Kidney (tissue), 14 donors: ENCODE measurements around the gene MITF. TPM values are rescaled to one million over a fixed set of nuclear protein-coding genes. Genes with fewer than 3 reads are reported as not detected.

Source experiments
- DNase-seq, 5 donors: peaks; one replicate each; pipeline ENCODE4 v3.0.0-alpha.2; 2013 to 2020
- FAIRE-seq: peaks from 2 replicates; lab custom pipeline; 2012; peaks lifted over from hg19 to GRCh38; lab: Jason Lieb, UNC
- H3K27ac ChIP-seq, 2 donors: one replicate each; pipeline ENCODE4 v1.7.0; 2013; ENCODE audit warnings: low read depth in 2 of 2, low read length in 2 of 2, inconsistent platforms in 1 of 2
- H3K27me3 ChIP-seq: one replicate; pipeline ENCODE4 v1.7.1; 2013; ENCODE audit warnings: low read length, inconsistent platforms; ENCODE audit not compliant: control insufficient read depth, insufficient read depth
- H3K36me3 ChIP-seq, 3 donors: one replicate each; pipeline versions ENCODE4 v1.7.0 to v1.7.1; 2013; ENCODE audit warnings: low read length in 3 of 3, control low read depth in 1 of 3, inconsistent platforms in 1 of 3; ENCODE audit not compliant: insufficient read depth in 3 of 3, control insufficient read depth in 2 of 3
- H3K4me1 ChIP-seq, 3 donors: one replicate each; pipeline versions ENCODE4 v1.7.0 to v1.7.1; 2013; ENCODE audit warnings: low read length in 3 of 3, inconsistent platforms in 1 of 3, low read depth in 1 of 3; ENCODE audit not compliant: control insufficient read depth in 2 of 3, insufficient read depth in 2 of 3
- H3K4me3 ChIP-seq, 3 donors: one replicate each; pipeline versions ENCODE4 v1.7.0 to v1.8.1; 2013; ENCODE audit warnings: low read length in 3 of 3, control low read depth in 1 of 3, inconsistent platforms in 1 of 3
- H3K9ac ChIP-seq, 3 donors: one replicate each; pipeline versions ENCODE4 v1.7.0 to v1.7.1; 2013; ENCODE audit warnings: low read length in 3 of 3, control low read depth in 1 of 3, inconsistent platforms in 1 of 3
- H3K9me3 ChIP-seq, 3 donors: one replicate each; pipeline versions ENCODE4 v1.7.0 to v1.7.1; 2013; ENCODE audit warnings: low read length in 3 of 3, control low read depth in 1 of 3, inconsistent platforms in 1 of 3; ENCODE audit not compliant: control insufficient read depth in 2 of 3, insufficient read depth in 1 of 3
- intact Hi-C: fragments of 100-400 bp; cut with DNase I; formaldehyde crosslinking; loops from one replicate; pipeline ENCODE4 v1.11.1; 2022
- polyA plus RNA-seq: library from polyadenylated mRNA; stranded (reverse); fragments of 350-450 nt; fragmentation: Illumina TruSeq; extraction: RNeasy Lipid Tissue Mini Kit (QIAGEN cat#74804); gene quantifications from one replicate; pipeline ENCODE4 v1.2.3, GENCODE V29; 2014; ENCODE audit warnings: low read depth, low replicate concordance; ENCODE audit not compliant: insufficient read depth
- total RNA-seq: library from RNA; stranded (reverse); fragmentation: NEBNext Ultra II Directional; extraction: Animal tissue kit (Norgen Biotek cat#: 25700); gene quantifications from one replicate; pipeline ENCODE4 v1.2.1, GENCODE V29; 2021
- TF ChIP-seq, protein P1 (sequence below): IDR thresholded peaks from 3 replicates; pipeline ENCODE4 v1.5.1; 2012; ENCODE audit warnings: mild to moderate bottlenecking, moderate library complexity, borderline replicate concordance; ENCODE audit not compliant: insufficient read depth; ENCODE audit errors: extremely low read depth
- donor health status: control.
- donor health status: control.
- donor health status: control.
- donor health status: control.
- donor health status: control.
- donor health status: DM: yes; HTN: yes; CAD: no.
- donor health status: Normal renal cell carcinoma (clear cell type).

The MITF gene
- total and polyA plus RNA-seq, 2 donors from 2014 or later: 14.1 to 52.6 TPM

DNA sequence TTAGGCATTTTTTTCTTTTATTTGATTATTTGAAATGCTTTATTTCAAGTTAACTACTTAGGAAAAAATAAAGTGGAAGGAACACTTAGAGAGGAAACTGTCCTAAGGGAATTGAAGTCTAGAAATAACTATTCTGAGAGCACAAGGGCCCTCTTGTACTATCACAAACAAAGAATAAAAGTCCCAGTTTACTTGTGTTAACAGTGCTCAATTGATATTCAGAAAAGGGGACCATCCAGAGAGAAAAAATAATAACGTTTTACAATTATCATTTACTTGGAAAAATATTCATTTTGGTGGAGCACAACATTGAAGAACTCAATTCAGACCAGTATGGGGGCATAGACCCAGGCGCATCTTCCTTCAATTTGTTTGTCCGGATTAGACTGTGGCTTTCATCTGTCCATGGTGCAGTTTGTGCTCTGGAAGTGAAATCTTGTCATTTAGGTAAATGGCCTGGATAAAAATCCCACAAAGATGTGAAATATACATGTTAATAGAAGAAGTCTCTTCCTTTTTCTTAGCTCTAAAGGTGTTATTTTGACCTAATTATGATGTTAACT, 205.7 kb downstream of the MITF start:
- no peak for FAIRE-seq
- peaks cover 0 to 18% (median 8%) of the 10 kb centered on the region in 3 donors for H3K36me3 ChIP-seq
- no peak for DNase-seq
- H3K4me1 ChIP-seq: peaks cover 0 to 3% (median 0%) of the 10 kb centered on the region in 3 donors
- no peaks in the 10 kb centered on the region for H3K27me3 ChIP-seq
- no peaks in the 10 kb centered on the region for H3K9me3 ChIP-seq
- H3K27ac ChIP-seq: no peak overlapping the region
- intact Hi-C loops: loop anchor here (5.0 kb wide), 1 partner anchor 253 kb away; no protein-coding TSS in a partner anchor
- H3K4me3 ChIP-seq: no peak overlapping the region
- no peak overlapping the region for H3K9ac ChIP-seq
- TF ChIP-seq, protein P1, sequence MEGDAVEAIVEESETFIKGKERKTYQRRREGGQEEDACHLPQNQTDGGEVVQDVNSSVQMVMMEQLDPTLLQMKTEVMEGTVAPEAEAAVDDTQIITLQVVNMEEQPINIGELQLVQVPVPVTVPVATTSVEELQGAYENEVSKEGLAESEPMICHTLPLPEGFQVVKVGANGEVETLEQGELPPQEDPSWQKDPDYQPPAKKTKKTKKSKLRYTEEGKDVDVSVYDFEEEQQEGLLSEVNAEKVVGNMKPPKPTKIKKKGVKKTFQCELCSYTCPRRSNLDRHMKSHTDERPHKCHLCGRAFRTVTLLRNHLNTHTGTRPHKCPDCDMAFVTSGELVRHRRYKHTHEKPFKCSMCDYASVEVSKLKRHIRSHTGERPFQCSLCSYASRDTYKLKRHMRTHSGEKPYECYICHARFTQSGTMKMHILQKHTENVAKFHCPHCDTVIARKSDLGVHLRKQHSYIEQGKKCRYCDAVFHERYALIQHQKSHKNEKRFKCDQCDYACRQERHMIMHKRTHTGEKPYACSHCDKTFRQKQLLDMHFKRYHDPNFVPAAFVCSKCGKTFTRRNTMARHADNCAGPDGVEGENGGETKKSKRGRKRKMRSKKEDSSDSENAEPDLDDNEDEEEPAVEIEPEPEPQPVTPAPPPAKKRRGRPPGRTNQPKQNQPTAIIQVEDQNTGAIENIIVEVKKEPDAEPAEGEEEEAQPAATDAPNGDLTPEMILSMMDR: no peak

DNA sequence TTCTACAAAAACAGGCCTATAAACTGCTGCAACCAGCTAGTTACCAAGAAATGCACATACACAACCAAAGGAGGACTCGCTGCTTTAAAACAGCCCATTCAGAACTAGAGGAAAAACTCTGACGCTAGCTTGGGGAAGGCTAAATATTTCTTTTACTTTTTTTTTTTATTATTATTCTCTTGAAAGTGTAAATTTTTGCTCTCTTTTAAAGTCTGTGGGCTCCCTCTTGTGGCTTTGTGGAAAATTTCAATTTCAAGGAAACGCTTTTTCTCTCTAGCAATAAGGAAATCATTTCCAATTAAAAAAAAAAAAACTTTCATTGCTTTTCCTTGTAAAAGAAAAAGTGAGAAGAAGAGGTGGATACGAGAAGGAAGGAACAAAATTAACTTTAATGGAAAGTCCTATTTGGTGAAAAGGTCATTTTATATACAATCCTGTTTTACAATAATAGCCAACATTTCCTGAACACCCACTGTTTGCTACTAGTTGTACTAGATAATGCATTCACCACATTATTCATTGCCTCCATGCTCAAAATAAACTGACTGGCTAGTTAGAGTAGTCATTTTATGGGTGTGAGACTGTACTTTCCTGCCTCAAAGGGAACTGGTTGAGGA, 209.1 kb downstream of the MITF start:
- DNase-seq (peak in 2 of 5 donors; percentile 60 to 83), FAIRE-seq (peak; percentile 90)
- Histone ChIP-seq H3K4me3 (no peak overlapping the region), H3K27me3 (no peaks in the 10 kb centered on the region), H3K9me3 (no peaks in the 10 kb centered on the region), H3K9ac (no peak overlapping the region), H3K36me3 (peaks cover 0 to 11% (median 9%) of the 10 kb centered on the region in 3 donors), H3K4me1 (no peaks in the 10 kb centered on the region), H3K27ac (no peak overlapping the region)
- TF ChIP-seq, protein P1: peak; percentile 50
- intact Hi-C loops: loop anchor here (5.0 kb wide), 1 partner anchor 256 kb away; no protein-coding TSS in a partner anchor

DNA sequence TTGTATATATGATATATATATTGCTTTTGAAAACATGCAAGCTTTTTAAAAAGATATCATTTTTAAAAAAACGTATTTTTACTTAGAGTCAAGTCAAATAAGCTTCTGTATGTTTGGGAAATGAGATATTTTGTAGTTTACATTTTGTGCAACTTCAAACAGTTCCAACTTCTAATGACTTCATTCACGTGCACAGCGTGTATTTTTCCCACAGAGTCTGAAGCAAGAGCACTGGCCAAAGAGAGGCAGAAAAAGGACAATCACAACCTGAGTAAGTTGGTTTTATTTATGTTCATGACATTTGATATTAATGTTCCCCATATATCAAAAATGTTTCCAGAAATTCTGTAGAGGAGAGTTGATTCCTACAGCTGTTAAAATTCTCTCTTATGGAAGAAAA, 212.4 kb downstream of the MITF start:
- FAIRE-seq (no peak), DNase-seq (no peak)
- Histone ChIP-seq H3K27ac (no peak overlapping the region), H3K36me3 (peaks cover 0 to 14% (median 9%) of the 10 kb centered on the region in 3 donors), H3K4me1 (no peaks in the 10 kb centered on the region), H3K4me3 (no peak overlapping the region), H3K27me3 (no peaks in the 10 kb centered on the region), H3K9me3 (no peaks in the 10 kb centered on the region), H3K9ac (no peak overlapping the region)
- intact Hi-C loops: no loop called here
- TF ChIP-seq, protein P1: no peak
